Globus pallidus (tissue), 1 donor: ENCODE results near the gene NDST4.
A peak's percentile ranks its signal among the peaks of the same experiment; 100 is the strongest.
"Not testable (repeated sequence)": the region's sequence is repeated elsewhere in the genome, so short reads cannot be mapped to it uniquely, and the experiment has no call there.

Source experiments
- DNase-seq: peaks from one replicate; pipeline ENCODE4 v3.0.0-alpha.2; 2015; ENCODE audit warnings: low spot score

The NDST4 gene

DNA sequence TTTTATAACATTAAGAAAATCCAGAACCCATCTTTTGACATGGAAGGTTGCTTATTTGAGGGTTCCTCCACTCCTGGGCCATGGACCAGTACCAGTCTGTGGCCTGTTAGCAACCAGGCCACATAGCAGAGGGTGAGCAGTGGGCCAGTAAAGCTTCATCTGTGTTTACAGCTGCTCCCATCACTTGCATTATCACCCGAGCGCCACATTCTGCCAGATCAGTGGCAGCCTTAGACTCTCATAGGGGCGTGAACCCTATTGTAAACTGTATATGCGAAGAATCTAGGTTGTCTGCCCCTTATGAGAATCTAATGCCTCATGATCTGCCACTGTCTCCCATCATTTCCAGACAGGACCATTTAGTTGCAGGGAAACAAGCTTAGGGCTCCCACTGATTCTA, 58.6 kb downstream of the NDST4 start:
- no peak for DNase-seq

DNA sequence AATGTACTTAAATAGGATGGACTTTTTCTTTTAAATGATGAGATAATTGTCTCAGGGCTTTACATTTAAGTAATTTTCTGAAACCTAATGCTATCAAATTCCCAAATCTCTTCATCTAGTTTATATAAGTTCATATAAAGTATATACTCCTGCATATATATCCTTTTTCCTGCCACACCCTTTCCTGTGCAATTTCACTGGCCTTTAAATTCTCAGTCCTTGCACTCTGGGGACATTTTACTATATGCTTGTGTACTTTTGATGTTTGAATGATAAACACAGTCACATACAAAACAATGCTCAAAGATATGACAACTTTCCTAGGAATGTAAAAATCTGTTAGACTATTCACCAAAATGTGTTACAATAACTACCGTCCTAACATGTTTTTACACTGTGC, 60.1 kb downstream of the NDST4 start:
- DNase-seq, result no peak

DNA sequence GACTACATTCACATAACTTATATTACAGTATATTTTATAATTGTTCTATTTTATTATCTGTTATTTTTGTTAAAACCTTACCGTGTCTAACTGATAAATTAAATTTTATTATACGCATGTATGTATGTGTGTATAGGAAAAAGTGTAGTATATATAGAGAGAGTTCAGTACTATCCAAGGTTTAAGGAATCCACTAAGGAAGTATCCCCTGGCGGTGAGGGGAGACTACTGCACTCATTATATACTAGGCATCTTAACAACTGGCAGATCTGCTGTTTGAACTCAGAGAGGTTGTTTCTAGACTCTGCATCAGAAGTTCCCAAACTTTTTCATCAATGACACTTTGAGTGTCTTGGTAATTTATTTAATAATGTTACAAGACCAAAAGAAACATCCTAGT, 70.9 kb downstream of the NDST4 start:
- DNase-seq, result no peak

DNA sequence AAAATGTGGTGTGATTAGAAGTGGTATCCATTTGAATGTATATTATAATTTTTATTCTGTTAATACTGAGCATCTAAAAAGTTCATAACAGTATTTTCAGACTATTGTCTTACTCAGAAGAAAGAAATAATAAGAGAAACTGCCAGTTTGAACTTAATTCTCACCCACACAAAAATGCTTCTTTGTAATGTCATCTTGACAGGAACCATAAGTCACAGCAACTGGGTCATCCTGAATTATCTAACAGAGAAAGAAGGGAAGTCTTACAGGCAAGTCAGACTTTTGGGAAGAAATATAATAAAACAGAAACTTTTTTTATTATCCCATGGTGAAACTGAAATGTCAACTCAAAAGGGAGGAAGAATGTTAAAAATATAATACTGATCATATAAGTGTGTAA, 83.1 kb downstream of the NDST4 start:
- no peak for DNase-seq

DNA sequence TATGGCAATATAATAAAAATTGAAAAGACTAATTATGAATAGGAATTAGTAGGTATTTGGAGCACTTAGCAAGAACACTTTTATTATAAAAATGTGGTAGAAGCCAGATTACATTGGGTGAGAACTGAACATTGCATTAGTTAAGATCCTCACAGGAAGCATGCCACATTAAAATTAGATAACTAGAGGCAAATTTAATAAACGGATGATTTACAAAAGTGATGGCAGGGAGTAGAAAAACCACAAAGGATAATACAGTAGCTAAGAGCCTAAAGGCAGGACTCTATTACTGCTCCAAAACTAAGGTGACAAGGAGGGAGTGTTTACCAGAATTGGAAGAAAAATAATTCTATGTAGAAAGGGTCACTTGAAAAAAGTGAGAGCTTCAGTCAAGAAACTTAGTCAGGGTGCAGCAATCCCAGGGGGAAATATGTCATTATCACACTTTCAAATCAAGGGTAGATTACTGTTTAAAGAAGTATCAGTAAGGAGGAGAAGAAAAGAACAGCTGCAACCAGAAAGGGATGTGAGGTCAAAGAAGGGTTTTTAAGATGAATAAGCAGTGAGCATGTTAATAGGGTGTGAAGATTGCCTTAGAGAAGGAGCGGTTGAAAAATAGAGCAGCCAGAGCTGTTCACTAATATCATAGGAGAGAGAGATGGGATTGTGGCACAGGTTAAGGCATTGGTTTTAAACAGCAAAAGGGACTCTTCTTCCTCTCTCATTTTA, 84.6 kb downstream of the NDST4 start:
- DNase-seq, result no peak

DNA sequence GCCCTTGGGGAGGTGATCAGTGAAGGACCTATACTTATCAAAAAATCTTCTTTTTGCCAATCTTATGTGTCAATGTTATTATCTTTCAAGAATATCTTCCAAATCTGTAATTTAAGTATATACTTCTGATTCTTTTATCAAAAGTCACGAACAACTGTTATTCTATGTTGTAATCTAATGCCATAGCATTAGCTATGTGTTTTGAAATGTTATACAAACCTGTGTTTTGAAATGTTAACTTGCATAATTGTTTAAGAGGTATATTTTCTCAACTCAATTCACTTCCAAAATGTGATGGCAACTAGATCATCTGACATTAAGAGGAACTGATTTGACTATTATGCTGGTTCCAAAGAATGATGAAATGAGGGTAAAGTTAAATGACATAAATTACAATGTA, 113.5 kb downstream of the NDST4 start:
- DNase-seq, result no peak

DNA sequence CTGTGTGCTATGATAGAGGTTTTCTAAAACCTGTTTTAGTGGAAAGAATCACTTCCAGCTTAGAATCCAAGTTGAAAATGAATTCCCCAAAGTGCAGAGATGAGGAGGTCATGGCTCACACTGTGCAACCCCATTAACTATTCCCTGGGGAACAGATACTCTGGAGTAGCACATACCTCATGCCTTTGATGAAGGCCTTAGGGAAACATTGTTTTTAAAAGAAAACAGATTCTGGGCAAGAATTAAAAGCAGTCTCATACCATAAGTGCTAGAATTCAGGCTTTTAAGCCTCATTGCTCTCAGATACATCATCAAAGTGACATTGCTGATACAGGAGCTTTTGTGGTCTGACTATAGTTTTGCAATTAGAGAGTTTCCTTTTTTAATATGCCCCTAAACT, 115.1 kb downstream of the NDST4 start:
- no peak for DNase-seq

DNA sequence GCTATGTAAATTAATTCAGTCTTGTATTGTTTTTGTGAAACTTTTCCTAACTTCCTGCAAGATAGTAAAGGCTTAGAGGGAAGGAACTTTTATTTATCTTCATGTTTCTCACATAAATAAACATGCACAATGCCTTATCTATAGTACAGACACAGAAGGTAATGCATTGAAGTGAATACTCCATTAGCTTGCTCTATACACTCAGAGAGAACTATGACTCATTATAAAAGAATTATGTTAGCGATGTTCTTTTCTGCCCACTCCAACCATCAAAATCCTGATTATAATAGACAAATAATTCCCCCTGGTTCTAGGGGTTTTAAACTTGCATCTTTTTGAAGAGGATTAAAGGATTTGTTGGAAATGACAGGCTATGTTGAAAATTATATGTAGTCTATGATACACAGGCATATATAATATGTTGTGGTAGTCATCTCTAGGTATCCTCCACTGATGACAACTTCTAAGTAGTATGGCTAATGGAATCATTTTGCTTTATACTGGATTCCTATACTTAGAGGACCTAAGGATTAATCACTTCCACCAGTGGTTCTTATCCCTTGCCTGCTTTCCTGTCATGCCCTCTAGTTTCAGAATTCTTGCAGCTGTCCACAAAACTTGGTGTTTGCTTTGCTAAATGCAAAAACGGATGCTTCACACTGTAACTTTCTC, 115.7 kb downstream of the NDST4 start:
- no peak for DNase-seq

DNA sequence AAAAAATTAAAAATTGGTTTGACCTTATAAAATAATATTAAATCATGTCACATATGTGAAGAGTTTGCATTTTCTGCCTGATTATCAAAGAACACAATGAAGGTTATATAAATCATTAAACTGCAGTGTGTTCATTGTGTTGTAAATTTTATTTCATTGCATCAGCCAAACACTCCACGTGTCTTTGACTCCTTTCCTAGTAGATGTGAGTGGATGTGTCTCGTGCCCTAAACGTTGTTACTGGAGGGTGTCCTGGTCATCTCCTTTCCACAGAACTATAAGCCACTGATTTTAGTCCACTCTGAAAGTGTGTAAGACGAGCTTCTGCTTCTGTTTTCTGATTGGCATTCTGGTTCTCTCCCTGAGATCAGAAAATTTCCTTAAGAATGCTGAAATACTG, 127.3 kb downstream of the NDST4 start:
- DNase-seq, result no peak

DNA sequence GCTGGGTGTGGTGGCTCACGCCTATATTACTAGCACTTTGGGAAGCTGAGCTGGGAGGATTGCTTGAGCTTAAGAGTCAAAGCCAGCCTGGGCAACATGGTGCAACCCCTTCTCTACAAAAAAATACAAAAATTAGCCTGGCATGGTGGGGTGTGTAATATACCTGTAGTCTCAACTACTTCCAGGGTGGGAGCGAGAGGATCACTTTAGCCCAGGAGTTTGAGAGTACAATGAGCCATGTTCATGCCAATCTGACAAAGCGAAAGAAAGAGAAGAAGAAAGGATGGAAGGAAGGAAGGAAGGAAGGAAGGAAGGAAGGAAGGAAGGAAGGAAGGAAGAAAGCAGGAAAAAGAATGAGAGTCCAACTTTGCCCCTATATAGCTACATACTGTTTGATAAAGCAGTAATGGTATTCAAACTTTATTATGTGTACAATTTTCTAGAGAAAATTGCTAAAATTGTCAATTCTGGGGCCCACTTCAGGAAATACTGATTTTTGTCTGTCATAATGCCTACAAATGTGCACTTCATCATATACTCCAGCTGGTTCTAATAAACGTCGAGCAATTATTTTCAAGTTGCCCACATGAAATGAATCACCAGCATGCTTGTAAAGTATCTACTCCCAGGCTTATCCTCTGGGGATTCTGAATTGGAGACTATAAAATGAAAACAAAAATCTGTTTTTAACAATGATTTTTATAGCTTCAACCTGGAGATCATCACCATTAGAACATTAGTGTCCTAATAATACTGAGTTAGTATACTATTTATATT, 132.3 kb downstream of the NDST4 start:
- no peak for DNase-seq

DNA sequence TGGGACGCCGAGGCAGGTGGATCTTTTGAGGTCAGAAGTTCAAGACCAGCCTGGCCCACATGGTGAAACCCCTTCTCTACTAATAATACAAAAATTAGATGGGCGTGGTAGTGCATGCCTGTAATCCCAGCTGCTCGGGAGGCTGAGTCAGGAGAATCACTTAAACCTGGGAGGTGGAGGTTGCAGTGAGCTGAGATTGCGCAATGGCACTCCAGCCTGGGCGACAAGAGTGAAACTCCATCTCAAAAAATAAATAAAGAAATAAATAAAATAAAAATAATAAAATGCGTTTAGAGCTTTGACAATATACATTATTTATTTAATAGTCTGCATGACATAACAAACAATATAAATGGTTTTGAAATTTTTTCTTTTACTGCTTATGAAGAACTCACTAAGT, 133.0 kb downstream of the NDST4 start:
- not testable (repeated sequence) for DNase-seq

DNA sequence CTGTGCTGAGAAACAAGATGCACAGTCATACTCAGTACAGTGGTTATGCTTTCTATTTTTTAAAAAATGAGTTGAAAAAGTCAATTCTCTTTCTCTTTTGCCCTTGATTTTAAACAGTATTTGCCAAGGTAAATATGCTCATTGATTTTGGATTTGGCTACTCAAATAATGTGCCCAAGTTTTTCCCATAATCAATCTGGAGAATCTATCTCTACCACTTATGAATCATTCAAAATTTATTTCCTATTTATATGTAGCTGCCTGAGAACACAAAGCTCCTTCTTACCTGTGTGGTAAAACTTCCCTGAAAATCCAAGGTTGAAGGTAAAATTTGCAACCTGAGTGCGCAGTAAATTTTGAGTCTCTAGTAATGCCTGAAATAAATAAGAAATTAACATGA, 136.5 kb downstream of the NDST4 start:
- DNase-seq, result no peak

DNA sequence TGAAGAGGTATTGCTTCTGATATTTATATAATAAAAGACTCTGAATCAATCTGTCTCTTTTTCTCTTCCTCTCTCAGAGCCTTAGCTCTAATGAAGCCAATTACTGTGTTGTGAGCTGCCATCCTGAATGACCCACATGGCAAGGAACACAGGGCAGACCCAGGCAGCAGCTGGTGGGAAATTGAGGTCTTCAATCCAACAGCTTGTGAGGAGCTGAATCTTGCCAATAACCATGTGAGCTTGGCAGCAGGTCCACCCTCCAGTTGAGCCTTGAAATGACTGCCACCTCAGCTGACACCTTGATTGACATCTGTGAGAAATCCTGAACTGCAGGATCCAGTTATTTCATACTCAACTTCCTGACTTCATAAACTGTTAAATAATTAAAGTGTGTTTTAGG, 149.4 kb downstream of the NDST4 start:
- no peak for DNase-seq

DNA sequence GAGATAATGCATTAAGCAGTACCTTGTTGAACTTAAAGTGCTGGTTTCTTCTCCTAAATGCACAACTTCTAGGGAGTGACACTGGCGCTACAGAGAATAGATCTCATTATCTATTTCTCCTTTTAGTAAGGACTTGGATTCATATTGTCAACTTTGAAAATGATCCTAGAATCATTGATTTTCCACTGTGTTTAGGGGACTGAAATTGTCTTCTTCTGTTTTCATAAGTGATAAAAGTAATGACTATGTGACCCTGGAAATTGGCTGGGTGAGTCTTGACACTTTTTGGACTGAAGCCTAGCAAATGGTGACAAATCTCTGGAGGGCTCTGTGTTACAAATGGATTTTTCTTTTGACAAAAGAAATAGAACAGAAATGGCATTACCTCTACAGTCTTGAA, 167.8 kb downstream of the NDST4 start:
- no peak for DNase-seq

DNA sequence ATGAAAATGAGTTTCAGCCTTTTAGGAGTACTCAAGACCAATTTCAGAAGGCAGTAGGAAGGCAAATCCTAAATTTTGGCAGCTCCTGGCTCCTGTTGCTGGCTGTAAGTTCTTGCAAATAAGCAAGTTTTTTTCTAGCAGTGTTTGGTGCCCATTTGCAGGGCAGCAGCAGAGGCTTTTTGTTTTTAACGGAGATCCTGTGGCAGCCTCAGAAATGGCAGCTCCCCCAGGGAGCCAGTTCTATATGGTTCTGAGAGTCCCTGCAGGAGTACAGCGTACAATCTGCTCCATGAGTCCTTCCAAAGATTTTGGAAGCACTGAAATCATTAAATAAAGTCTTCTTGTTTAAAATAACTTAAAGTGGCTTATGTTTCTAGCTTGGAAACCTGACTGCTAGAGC, 171.9 kb downstream of the NDST4 start:
- DNase-seq, result no peak

DNA sequence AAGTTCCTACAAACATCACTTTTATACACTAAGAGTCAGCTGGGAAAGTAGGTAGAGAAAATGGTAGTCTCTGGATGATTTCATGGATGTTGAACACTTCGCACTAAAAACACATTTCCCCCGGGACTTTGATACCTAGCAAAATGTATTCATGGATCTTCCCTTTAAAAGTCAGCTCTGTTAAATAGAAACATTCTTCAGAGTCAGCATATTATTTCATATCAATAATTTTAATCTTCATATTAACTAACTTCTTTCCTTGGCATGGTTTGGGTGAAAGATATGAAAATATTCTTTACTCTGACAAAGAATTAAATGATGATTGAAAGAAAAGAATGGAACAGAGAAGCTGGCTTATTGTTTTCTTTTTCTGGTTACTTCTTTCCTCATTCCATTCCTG, 185.5 kb downstream of the NDST4 start:
- no peak for DNase-seq

DNA sequence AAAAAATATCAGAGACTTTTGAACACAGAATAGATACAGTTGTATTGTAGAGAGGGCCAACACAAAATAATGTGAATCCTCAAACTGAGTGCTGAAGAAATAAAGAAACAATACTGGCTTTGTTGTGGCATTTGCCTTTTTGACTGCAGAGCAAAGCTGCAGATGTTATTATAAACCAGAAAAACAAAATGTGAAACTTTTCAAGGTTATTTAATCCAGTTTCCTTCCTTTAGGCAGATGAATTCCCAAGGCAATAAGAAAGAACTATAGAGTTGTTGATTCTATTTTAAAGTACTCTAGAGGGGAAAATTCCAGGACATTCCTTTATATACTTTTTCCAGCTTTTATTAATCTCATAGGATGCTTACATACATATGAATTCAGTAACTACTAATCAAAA, 186.8 kb downstream of the NDST4 start:
- DNase-seq, result peak; percentile 78

DNA sequence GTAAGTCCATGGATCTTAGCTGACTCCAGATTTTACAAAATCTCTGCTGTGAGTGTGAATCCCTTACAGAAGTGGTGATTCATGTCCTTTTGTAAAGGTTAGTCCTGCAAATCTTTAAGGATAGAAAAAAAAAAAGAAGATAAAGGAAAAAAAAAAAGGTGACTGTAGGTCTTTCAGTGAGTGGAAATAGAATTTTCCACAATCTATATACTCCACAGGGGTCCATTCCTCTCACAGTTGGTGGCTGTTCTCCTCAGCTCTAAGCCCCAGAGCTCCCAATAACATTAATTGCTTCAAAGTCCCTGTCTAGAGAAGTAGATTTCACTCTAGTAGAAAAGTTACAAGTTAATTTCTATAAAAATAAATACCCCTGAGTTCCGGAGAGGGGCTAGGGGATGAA, 189.1 kb downstream of the NDST4 start:
- DNase-seq, result no peak

DNA sequence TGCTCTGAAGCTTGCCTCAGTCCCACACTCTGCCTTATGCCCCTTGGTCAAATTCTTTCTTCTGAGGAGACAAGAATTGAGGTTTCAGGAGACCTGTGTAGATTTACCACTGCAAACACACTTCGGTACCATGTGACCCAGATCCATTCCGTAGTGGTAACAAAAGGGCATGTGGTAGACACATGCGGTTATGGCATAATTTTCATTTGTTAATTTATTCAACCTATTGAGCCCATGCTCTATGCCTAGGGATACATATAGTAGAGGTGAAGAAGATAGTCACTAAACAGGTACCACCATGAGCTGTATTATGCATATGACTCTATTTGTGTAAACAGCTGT, 190.9 kb downstream of the NDST4 start:
- no peak for DNase-seq

DNA sequence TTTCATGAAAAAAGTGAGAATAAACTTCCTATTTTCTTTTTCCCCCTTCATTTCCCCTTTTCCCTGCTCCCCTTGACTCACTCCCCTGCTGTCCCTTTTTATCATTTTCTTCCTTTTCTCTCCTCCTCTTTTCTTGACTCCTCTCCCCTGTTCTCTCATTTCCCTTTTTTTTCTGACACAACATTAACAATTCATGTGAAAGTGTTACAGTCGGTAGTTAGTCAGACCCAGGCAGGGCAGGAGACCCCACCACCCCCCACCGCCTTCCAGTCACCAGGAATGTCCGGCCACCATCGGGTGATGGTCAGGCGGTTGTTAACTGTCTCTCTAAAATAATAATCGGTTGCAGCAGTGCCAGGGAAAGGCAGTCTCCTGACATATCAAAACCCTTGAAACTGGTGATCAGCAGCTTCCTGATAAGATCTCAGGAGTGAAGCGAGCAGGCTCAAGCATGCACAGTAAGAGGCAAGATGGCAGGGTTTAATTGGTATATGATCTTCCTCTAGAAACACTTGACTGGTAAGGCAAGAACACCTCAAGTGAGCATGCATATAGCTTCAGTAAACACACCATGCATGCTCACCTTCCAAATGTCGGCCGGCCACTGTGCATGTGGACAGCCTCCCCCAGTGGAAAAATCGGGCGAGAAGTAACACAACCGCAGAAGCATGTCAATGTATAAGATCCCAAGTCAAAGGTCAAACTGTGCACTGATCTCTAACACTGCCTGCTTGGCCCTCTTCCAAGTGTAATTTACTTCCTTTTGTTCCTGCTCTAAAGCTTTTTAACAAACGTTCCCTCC, 191.4 kb downstream of the NDST4 start:
- no peak for DNase-seq

DNA sequence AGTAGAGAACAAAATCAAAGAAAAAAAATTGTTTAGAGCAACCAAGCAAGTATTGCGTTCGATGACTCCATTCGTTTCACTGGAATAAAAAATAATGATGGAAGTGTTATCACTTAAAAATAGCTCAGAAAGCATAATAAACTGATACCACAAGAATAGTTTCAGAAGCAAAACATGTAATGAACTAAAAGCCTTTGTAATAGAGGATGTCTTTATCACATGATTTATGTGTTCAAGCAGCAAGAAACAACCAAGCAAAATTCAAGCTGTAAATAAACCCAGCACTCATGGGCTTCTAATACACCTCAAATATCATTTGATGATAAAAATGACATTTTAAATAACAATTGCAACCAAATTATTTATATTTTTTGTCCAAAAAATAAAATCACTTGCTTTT, 192.2 kb downstream of the NDST4 start:
- no peak for DNase-seq

DNA sequence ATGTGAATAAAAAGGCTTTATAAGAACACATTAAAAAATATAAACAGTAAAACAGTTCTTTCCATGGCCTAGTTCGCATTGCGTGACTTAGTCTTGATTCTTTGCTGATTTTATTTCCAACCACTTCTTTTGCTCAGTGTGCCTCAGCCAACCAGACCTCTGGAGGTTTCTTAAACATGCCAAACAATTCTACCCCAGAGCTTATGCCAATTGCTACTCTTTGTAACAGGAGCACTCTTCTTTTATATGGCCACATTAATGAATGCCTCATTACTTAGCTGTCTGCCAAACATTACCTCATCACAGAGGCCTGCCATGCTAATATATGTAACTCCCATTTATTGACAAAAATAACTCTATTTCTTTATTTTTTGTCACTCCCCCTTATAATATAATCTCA, 202.3 kb downstream of the NDST4 start:
- DNase-seq, result no peak

DNA sequence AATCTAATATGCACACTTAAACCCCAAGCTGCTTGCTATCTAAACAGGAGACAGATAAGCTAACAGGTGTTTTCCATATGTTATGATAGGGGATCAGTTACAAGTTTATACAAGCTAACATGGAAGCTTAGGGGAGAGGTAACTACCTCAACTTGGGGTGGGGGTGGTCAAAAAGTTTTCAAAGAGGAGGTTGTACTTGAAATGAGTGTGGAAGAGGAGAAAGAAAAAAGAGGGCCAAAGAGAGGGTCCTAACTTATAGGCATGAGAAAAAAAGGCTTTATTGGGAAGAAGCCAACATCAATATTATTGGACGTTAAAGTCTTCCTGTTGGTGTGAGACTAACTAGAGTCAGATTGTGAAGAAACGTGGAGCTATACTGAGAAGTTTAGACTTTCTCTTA, 205.9 kb downstream of the NDST4 start:
- no peak for DNase-seq
